ENCODE measurements around the gene ZNF622. TPM values are rescaled to one million over a fixed set of nuclear protein-coding genes. Genes with fewer than 3 reads are reported as not detected.
"Not testable (repeated sequence)": the region's sequence is repeated elsewhere in the genome, so short reads cannot be mapped to it uniquely, and the experiment has no call there.

The ZNF622 gene
- polyA plus RNA-seq, 3 donors = 23.8 to 27.0 (median 25.8) TPM

DNA sequence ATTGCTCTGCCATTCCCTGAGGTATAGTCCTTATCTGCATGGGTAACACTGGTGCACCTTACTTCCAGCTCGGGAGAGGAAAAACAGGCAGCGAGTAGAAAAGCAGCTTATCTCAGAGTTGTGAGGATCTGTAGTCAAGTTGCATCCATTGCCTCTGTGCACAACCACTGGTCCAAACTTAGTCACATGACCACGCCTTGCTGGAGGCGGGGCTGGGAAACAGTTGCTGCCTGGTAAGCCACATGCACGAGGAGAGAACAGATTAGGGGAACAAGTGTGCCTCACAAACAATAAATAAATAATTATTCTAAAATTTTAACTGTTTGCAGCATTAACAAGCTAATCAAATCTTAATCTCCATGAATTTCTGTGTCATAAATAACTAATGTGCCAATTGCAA lies 18.6 kb downstream of the ZNF622 start:
- DNase-seq = no peak

DNA sequence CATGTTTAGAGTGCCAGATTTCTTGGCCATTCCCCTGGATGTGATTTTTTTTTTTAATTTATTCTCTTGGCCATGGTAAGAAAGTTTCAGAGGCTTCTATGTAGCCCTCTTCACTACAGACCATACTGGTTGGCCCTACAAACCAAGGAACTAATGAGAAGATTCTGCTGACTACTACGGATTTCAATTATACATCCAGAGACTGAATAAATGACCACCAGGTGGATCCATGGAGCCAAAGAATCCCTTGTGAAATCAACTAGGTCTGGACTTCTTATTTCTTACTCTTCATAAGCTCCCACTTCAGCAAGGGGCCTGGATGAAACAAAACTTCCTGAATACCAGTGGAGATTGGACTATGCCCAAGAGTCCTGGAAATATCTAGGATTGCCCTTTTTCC lies 27.6 kb downstream of the ZNF622 start:
- no peak for DNase-seq

DNA sequence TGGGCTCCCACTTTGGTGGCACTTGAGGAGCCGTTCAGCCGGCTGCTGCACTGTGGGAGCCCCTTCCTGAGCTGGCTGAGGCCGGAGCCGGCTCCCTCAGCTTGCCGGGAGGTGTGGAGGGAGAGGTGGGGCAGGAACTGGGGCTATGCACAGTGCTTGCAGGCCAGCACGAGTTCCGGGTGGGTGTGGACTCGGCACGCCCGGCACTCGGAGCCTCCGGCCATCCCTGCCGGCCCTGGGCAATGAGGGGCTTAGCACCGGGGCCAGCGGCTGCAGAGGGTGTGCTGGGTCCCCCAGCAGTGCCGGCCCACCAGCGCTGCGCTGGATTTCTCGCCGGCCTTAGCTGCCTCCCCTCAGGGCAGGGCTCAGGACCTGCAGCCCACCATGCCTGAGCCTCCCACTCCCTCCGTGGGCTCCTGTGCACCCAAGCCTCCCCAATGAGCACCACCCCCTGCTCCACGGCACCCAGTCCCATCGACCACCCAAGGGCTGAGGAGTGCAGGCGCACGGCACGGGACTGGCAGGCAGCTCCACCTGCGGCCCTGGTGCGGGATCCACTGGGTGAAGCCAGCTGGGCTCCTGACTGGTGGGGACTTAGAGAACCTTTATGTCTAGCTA lies 29.4 kb downstream of the ZNF622 start:
- DNase-seq = not testable (repeated sequence)

DNA sequence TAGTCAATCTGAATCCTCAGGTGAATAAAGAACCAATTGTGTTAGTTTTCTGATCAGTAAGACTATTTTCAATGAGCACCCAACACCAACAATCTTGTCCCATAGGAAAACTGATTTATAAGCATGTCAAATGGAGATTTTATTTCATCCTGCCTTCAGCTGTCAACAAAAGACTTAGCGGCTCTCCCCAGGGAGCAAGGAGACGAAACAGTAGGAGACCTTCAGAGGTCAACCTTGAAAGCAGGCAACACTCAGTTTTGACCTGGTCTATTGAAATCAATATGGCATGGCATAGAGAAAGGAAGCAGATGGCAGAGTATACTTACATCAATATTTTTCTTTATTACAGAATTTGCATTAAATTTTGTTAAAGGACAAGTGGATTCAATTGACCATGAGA lies 34.1 kb downstream of the ZNF622 start:
- DNase-seq = no peak

DNA sequence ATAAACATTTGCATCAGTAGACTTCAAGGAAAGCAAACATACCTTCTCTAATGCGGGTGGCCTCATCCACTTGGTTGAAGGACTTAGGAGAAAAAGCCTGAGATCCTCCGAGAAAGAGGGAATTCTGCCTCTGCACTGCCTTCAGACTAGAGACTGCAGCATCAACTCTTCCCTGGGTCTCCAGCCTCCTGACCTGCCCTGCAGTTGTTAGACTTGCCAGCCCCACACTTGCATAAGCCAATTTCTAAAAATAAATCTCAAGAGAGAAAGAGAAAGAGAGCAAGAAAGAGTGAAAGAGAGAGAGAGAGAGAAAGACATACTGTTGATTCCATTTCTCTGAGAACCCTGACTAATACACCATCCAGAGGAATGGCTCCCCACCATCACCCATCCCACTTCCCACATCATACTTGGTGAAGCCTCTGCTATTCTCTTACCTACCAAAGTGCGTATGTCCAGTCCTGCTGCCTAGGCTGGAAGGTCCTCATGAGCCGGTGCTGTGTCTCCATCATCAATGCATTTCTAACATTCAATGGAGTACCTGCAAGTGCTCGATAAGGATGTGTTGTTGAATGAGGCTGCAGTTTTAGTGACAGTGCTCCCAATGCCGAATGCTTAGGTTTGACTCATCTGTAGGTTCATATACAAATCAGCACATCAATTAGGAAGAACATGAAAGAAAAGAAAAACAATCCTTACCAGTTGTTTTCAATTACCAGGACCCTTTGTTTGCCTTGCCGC lies 35.1 kb downstream of the ZNF622 start:
- no peak for DNase-seq

DNA sequence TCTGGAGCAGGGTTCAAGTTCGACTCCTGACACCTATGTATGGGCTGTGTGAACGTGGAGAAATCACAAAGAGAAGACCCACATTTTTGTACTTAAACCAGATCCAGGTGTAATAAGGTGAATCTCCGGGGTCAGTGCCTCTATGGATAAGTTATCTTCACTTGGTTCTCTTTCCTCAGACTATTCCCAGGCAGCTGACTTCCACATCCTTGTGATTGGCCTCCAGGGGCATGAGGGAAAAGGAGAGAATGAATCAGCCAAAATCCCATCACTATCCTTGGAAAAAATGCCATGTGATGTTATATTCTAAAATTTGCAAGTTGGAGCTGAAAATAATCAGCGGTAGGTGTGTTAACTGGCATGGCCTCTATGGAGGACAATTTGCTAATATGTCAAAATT lies 37.2 kb downstream of the ZNF622 start:
- DNase-seq = no peak

DNA sequence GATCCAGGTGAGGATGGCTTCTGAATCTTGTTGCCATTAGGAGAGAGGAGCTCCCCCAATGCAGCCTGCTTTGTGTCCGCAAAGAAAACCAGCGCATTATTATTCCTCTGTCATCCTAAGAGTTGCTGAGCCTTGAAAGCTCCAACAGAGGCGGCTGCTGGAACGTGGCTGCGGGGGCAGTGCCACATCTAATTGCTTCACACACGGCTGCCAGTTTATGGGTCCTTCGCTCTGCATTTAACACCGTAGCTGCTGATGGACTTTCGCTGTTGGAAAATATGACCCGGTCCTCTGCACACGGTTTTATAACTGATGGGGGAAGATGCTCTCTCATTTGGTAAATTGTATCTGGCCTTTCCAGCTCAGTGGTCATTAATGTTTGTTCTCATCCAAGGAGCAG lies 38.0 kb downstream of the ZNF622 start:
- peak; percentile 84 for DNase-seq

DNA sequence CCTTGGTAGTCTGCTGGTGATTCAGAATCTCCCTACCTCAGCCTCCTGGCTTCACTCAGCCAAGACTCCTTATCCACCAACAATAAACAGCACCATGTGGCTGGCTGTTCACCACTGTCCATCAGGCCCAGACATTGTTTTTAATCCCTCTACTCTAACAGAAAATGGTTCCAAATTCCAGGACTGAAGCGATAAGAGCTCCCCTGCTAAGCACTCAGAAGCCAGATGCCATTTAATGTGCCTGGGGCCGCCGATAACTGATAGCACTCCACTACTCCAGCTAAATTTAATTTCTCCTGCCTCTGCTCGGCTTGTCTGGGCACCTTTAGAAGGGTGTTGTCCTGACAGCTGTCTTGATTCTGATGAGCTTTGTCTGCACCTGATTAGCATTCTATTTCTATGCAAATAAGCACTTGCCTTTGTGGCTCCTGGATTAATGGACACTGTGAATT lies 47.1 kb downstream of the ZNF622 start:
- DNase-seq = no peak

DNA sequence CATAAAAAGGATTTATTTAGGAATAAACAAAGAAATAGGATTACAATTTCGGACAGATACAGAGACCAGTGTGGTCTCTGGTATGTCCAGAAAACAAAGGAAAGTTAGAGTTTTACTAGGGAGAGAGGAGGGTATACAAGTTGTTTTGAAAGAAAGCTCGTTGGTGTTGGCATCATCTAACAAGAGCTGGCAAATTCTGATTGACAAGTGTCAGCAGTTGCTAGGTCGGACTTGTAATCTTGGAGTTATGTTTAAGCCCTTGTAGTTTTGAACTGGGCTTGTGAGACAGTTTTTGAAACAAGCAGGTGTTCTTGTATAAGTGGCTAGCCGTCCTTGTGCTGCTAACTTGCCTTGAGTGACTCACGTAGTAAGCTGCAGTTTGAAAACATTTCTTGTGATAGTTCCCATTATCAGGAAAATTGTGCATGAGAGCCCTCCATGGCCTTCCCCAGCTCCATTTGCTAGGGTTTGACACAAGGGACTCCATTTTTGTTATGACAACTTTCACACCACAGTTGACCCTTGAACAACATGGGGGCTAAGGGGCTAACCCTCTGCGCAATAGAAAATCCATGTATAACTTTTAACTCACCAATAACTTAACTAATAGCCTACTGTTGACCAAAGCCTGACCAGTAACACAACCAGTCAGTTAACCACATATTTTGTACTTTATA lies 48.1 kb downstream of the ZNF622 start:
- DNase-seq = no peak

DNA sequence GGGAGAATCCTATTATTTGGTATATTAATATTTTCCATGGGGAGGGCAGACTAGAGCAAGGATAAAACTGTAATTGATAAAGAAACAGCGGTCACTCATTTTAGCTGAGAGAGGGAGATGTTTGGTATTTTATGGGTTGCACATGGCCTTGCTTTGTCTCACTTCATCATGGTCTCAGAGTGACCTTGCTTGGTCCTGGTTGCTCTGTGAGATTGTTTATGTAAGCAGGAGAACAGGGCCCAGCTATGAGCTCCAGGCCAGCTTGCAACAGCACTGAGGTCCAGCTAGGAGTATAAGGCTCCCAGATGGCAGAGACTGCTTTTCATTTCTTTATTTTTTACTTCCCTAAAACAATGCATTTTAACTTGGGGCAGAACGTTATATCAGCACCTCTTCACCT lies 50.7 kb downstream of the ZNF622 start:
- DNase-seq = no peak

DNA sequence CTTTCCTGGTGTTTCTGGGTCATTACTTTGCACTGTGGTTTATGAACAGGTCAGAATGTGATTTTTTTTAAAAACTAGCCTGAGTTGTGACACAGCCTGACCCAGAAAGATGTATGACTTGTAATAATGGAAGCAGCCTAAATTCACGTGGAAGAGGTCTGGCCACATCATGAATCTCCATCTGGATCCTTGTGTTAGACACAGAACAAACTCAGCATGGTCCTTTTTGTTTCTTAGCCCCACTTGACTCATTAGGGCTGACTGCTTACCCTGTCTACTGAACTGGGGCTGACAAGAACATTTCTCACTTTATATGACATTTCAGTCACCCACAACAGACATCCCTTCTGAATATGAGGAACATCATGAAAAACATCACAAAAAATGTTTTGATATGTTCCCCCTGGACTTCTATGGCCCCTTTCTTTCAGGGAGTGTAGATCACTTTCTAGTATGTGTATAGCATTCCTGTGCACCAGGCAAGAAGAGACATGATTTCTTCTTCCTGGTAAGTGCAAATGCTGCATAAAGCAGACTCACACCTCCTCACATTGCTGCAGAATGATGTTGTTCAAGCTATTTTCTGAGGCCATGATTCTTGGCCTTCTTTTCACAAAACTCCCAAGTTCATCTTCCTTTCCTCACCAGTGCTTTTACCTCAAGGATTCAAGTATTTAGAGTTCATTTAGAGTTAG lies 52.3 kb downstream of the ZNF622 start:
- no peak for DNase-seq

DNA sequence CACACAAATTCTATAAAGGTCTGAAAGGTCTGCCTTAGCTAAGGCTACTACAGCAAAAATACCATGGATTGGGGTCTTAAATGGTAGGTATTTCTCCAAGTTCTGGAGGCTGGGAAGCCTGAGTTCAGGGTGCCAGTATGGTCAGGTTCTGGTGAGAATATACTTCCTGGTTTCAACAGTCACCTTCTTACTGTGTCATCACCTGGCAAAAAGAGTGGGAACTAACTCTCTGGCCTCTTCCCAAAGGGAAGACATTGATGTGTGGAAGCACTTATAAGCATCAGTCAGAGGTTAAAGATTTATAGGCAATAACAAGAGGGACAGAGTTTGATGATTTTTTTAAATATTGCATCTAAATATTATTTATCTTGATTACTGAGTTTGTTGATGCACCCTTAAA lies 53.0 kb downstream of the ZNF622 start:
- no peak for DNase-seq

DNA sequence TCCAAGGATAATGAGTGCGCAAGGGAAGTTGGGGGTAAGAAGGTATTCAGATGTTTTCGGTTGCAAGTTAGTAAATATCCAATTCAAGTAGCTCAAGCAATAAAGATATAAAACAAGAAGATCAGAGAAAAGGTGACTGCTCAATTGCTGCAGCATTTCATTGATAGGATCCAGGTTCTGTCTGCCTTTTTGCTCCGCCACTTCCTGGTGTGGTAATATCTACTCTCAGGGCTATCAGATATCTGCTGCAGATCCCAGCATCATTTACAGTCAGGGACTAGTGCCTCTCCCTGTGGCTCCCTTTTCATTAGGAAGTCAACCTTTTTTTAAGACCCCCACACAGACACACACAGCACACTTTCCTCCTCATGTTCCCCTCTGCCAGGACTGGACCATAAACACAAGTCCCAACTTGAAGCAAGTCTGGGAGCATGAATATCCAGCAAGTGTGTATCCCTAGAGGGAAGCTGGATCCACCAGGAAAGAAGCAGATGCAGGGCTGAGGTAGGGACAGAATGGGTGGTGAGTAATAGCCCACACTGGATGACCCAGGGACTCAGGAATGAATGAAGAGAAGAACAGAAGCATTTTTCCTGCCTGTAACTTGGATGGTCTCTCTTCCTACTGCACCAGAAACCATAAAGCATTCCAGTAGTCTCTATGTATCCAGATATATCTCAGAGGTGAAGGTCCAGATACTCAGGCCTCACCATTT lies 53.7 kb downstream of the ZNF622 start:
- DNase-seq = no peak

DNA sequence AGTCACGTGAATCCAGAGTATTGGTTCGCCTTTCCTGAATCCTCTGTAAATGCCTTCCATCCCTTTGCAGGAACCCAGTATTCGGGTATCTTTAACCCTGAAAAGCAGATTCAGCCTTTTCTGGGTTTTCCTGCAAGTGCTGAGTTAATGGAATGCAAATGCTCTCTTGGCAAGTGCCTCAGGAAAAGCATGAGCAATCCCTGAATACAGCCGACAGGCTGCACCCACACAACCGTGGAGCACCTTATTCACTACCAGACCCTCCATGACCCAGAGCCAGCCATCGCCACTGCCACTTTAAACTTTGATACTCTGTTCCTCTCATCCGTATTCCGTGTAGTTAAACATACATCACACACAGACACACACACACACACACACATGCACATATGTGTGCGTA lies 54.4 kb downstream of the ZNF622 start:
- no peak for DNase-seq

DNA sequence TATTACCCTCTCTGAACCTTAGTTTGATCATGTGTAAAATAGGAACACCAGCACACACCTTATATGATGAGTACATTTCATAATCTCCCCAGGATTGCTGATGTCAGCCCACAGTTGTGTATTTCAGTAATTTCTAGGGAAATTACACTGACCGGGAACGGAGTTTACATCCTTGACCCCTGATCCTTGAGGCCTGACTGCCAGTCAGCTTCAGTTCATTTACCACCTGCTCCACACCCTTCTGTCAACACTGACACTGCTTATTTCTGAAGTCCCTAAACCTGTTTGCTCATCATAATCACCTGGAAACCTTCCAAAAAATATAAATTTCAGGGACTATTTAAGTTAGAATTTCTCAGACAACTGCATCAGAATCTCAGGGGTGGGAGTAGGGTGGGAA lies 55.3 kb downstream of the ZNF622 start:
- no peak for DNase-seq

DNA sequence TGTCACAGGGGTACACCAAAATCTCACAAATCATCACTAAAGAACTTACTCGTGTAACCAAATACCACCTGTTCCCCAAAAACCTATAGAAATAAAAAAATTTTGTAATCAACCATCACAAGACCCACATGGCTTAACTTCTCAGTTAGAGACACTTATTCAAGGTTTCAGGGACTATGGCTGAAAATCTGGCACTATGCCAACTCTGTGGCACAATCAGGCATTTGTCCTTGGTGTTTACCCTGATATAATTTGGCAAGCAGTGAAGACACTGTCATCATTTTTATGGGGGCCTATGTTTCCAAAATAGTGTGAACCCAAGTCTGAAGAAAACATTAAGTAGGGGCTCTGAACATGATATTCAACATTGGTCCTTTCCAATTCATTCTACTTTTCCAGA lies 59.0 kb downstream of the ZNF622 start:
- no peak for DNase-seq

DNA sequence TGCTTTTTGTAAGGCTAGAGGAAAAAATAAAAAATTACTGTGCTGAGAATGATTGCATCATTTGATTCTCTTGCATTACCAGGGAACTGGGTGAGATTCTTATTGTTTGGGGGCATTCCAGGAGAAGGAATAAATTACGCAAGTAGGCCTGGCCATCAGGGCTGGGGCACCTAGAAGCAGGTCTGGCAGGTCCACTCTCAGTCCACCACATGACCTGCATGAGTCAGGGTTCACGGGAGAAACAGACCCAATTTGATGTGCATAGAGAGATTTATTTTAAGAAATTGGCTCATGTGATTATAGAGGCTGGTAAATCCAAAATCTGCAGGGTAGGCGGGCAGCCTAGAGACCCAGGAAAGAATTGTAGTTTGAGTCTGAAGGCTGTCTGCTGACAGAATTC lies 59.6 kb downstream of the ZNF622 start:
- no peak for DNase-seq

Other genes starting within 250 kb of the ZNF622 start
- 10 to 100 TPM; 37.2 to 50.2 (median 38.7) TPM for gene RETREG1, start 151.2 kb upstream of the ZNF622 start, polyA plus RNA-seq (ENCODE audit: insufficient read length in 3 of 3)